HCT116 (cell line): Measurements from ENCODE around the gene PREX1. TPM values are rescaled to one million over a fixed set of nuclear protein-coding genes. Genes with fewer than 3 reads are reported as not detected.

Source experiments
- ATAC-seq: fragments of 200-7000 bp; cut with Tn5 transposase; 2 replicates; pipeline ENCODE4 v1.9.1; 2020; ENCODE audit warnings: mild to moderate bottlenecking, moderate library complexity
- BruUV-seq: library from RNA; stranded (reverse); fragments of 400-500 nt; replicated peaks from 2 replicates; lab custom pipeline; 2021; lab: Mats Ljungman, UMichigan
- CTCF ChIA-PET: fragments of 300-600 bp; sonication (Branson Sonifier 250); formaldehyde crosslinking; loops from one replicate; lab custom pipeline; 2021; ENCODE audit warnings: antibody characterized with exemption; lab: Charles Lee
- POLR2A ChIA-PET: fragments of 300-600, 350-600 bp; sonication (Branson Sonifier 250); formaldehyde crosslinking; loops from one replicate; lab custom pipeline; 2021; ENCODE audit warnings: antibody characterized with exemption; lab: Charles Lee
- RAD21 ChIA-PET, 2 experiments: fragments of 300-600 bp; sonication (Branson Sonifier 250); formaldehyde crosslinking; loops; one replicate each; lab custom pipeline; 2023; ENCODE audit warnings: low total read pairs in 2 of 2; ENCODE audit not compliant: uncharacterized antibody in 2 of 2, unreplicated experiment in 2 of 2, low non-redundant PET in 1 of 2; lab: Charles Lee
- DNase-seq: peaks from one replicate; pipeline ENCODE4 v3.0.0-alpha.2; 2010; ENCODE audit warnings: low read depth, low spot score
- H2AFZ ChIP-seq: fragments of 200-600 bp; shearing (Covaris generic), sonication (generic); 2 replicates; pipeline ENCODE4 v1.6.1; 2017; ENCODE audit warnings: low read depth, mixed run types, mixed read lengths, antibody characterized with exemption, low read length; ENCODE audit not compliant: poor library complexity, severe bottlenecking
- H3K27ac ChIP-seq: 2 replicates; pipeline ENCODE4 v1.5.1; 2012; ENCODE audit warnings: low read depth, low read length
- H3K27me3 ChIP-seq: fragments of 200-600 bp; sonication (generic); 2 replicates; pipeline ENCODE4 v1.6.1; 2016; ENCODE audit warnings: mixed run types, low read length, mixed read lengths; ENCODE audit not compliant: insufficient read depth
- H3K36me3 ChIP-seq, 2 experiments: fragments of 200-500 bp in 1 of 2; fragments of 200-600 bp in 1 of 2; sonication (Bioruptor generic) in 1 of 2; sonication (generic) in 1 of 2; 2 replicates each; pipeline versions ENCODE4 v1.5.1 to v1.6.1; 2014 to 2016; ENCODE audit warnings: low read length in 2 of 2, inconsistent platforms in 1 of 2, mixed read lengths in 1 of 2, mixed run types in 1 of 2; ENCODE audit not compliant: insufficient read depth in 2 of 2, control insufficient read depth in 1 of 2
- H3K4me1 ChIP-seq, 2 experiments: fragments of 200-600 bp in 1 of 2; sonication (generic) in 1 of 2; 2 replicates each; pipeline versions ENCODE4 v1.5.1 to v1.6.1; 2012 to 2017; ENCODE audit warnings: low read length in 2 of 2, inconsistent platforms in 1 of 2, mild to moderate bottlenecking in 1 of 2, mixed read lengths in 1 of 2, mixed run types in 1 of 2, moderate library complexity in 1 of 2; ENCODE audit not compliant: insufficient read depth in 2 of 2, control insufficient read depth in 1 of 2
- H3K4me2 ChIP-seq: fragments of 200-600 bp; sonication (generic); 2 replicates; pipeline ENCODE4 v1.6.1; 2017; ENCODE audit warnings: mixed run types, low read length, mixed read lengths
- H3K4me3 ChIP-seq, 2 experiments: fragments of 200-600 bp in 1 of 2; sonication (generic) in 1 of 2; replicated peaks in 1 of 2; 2 replicates each; pipeline ENCODE4 v1.5.1; 2011 to 2016; ENCODE audit warnings: low read length in 2 of 2, control low read depth in 1 of 2, low read depth in 1 of 2, mild to moderate bottlenecking in 1 of 2, mixed read lengths in 1 of 2, mixed run types in 1 of 2
- H3K79me2 ChIP-seq: fragments of 200-600 bp; sonication (generic); 2 replicates; pipeline ENCODE4 v1.6.1; 2017; ENCODE audit warnings: mild to moderate bottlenecking, mixed run types, low read length, moderate library complexity, mixed read lengths; ENCODE audit not compliant: insufficient read depth
- H3K9ac ChIP-seq: fragments of 200-600 bp; sonication (generic); 2 replicates; pipeline ENCODE4 v1.6.1; 2016; ENCODE audit warnings: low read length, mixed read lengths
- H3K9me2 ChIP-seq: fragments of 200-600 bp; sonication (generic), shearing (Covaris generic); 2 replicates; pipeline ENCODE4 v1.6.1; 2017; ENCODE audit warnings: mixed run types, mild to moderate bottlenecking, moderate library complexity; ENCODE audit not compliant: insufficient read depth
- H3K9me3 ChIP-seq, 2 experiments: fragments of 200-500 bp in 1 of 2; fragments of 200-600 bp in 1 of 2; sonication (Bioruptor generic) in 1 of 2; sonication (generic) in 1 of 2; 2 replicates each; pipeline ENCODE4 v1.6.1; 2014 to 2017; ENCODE audit warnings: low read length in 2 of 2, mixed read lengths in 2 of 2, inconsistent platforms in 1 of 2, low read depth in 1 of 2, mild to moderate bottlenecking in 1 of 2, mixed run types in 1 of 2, moderate library complexity in 1 of 2; ENCODE audit not compliant: control insufficient read depth in 1 of 2, insufficient read depth in 1 of 2
- H4K20me1 ChIP-seq: fragments of 200-600 bp; sonication (generic), shearing (Covaris generic); 2 replicates; pipeline ENCODE4 v1.6.1; 2017; ENCODE audit warnings: mixed run types, mild to moderate bottlenecking, moderate library complexity; ENCODE audit not compliant: insufficient read depth
- CBX3 ChIP-seq: IDR thresholded peaks from 2 replicates; pipeline ENCODE4 v1.6.1; 2012; ENCODE audit warnings: low read depth
- CEBPB ChIP-seq: IDR thresholded peaks from 2 replicates; pipeline ENCODE4 v1.6.1; 2012; ENCODE audit warnings: low read depth
- EGR1 ChIP-seq: IDR thresholded peaks from 2 replicates; pipeline ENCODE4 v1.6.1; 2012; ENCODE audit warnings: low read depth
- ELF1 ChIP-seq: IDR thresholded peaks from 2 replicates; pipeline ENCODE4 v1.6.1; 2012; ENCODE audit warnings: low read depth, borderline replicate concordance
- EZH2phosphoT487 ChIP-seq: fragments of 200-600 bp; IDR thresholded peaks from 2 replicates; pipeline ENCODE4 v1.6.1; 2018; ENCODE audit warnings: antibody characterized with exemption, borderline replicate concordance
- FOSL1 ChIP-seq: IDR thresholded peaks from 2 replicates; pipeline ENCODE4 v1.6.1; 2012; ENCODE audit warnings: low read depth
- JUND ChIP-seq: IDR thresholded peaks from 2 replicates; pipeline ENCODE4 v1.6.1; 2012
- POLR2A ChIP-seq: IDR thresholded peaks from 2 replicates; pipeline ENCODE4 v1.7.0; 2011; ENCODE audit warnings: borderline replicate concordance; ENCODE audit not compliant: insufficient read depth, insufficient read length; ENCODE audit errors: extremely low read depth
- RAD21 ChIP-seq: IDR thresholded peaks from 2 replicates; pipeline ENCODE4 v1.6.1; 2012; ENCODE audit warnings: low read depth, mild to moderate bottlenecking
- SIN3A ChIP-seq: IDR thresholded peaks from 2 replicates; pipeline ENCODE4 v1.6.1; 2012; ENCODE audit warnings: low read depth
- SP1 ChIP-seq: IDR thresholded peaks from 2 replicates; pipeline ENCODE4 v1.6.1; 2012; ENCODE audit warnings: low read depth
- SRF ChIP-seq: IDR thresholded peaks from 2 replicates; pipeline ENCODE4 v1.6.1; 2012; ENCODE audit warnings: low read depth
- YY1 ChIP-seq: IDR thresholded peaks from 2 replicates; pipeline ENCODE4 v1.6.1; 2011; ENCODE audit warnings: low read length, low read depth, moderate library complexity, mild to moderate bottlenecking; ENCODE audit not compliant: insufficient replicate concordance; ENCODE audit errors: extremely low read depth
- ZFX ChIP-seq: fragments of 450-650 bp; IDR thresholded peaks from 2 replicates; pipeline ENCODE4 v1.6.1; 2017
- intact Hi-C: fragments of 100-400 bp; cut with micrococcal nuclease; formaldehyde crosslinking; loops from 2 replicates; pipeline ENCODE4 v1.10.0; 2022
- total RNA-seq: library from RNA; stranded (reverse); gene quantifications from one replicate; pipeline ENCODE4 v1.2.1, GENCODE V29; 2021; ENCODE audit not compliant: unreplicated experiment
- TF ChIP-seq, protein P1 (sequence below): IDR thresholded peaks from 2 replicates; pipeline ENCODE4 v1.6.1; 2012; ENCODE audit warnings: low read depth
- TF ChIP-seq, protein P2 (sequence below): IDR thresholded peaks from 2 replicates; pipeline ENCODE4 v1.6.1; 2012
- TF ChIP-seq, protein P3 (sequence below): IDR thresholded peaks from 2 replicates; pipeline ENCODE4 v1.6.1; 2012

PREX1 gene
- total RNA-seq, 1 experiment from 2014 or later, result 6.1 TPM

DNA sequence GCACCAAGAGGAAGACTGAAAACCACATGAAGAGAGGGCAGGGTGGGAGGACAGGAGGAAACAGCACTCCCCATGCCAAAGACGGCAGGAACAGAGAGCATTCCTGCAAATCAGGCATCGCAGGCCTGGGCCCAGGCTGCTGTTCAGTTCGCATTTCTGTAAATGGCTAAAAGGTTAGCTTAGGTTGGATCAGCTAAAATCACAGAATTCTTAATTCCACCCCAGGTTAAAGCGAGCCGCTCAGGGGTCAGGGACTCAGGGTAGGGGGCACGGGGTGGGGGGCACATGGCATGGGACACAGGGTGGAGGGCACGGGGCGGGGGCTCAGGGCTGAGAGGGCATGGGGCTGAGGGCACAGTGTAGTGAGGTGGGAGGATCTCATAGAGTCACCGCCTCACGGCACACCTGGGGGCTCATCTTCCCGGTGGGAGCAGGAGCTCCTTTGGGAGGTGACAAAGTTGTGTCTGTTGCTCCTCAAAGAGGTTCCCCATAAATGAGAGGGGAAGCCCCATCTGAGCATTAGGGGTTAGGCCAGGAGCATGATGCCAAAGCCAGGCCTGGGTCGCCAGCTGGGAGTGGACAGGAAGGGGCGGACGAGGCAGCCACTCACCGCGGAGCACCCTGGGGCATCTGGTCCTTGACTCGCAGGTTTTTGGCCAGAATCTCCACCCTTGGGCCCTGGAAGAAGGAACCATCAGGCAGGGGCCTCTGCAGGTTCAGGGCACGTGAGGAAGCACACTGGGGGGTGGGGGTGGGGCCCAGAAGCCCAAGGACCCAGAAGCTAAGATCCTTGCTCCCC is 200.7 kb downstream of the PREX1 start:
- intact Hi-C loops, result no loop called here
- no TSS peak for BruUV-seq

More for the DNA sequence above, 200.7 kb downstream of the PREX1 start:
- H3K27me3 ChIP-seq, result no peaks in the 10 kb centered on the region
- TF ChIP-seq EGR1 (no peak), CEBPB (no peak), CBX3 (no peak), ELF1 (no peak), SRF (no peak), FOSL1 (no peak), JUND (no peak), RAD21 (no peak), SIN3A (no peak), POLR2A (no peak), YY1 (no peak), ZFX (no peak), EZH2phosphoT487 (no peak), SP1 (no peak)
- TF ChIP-seq, protein P1, sequence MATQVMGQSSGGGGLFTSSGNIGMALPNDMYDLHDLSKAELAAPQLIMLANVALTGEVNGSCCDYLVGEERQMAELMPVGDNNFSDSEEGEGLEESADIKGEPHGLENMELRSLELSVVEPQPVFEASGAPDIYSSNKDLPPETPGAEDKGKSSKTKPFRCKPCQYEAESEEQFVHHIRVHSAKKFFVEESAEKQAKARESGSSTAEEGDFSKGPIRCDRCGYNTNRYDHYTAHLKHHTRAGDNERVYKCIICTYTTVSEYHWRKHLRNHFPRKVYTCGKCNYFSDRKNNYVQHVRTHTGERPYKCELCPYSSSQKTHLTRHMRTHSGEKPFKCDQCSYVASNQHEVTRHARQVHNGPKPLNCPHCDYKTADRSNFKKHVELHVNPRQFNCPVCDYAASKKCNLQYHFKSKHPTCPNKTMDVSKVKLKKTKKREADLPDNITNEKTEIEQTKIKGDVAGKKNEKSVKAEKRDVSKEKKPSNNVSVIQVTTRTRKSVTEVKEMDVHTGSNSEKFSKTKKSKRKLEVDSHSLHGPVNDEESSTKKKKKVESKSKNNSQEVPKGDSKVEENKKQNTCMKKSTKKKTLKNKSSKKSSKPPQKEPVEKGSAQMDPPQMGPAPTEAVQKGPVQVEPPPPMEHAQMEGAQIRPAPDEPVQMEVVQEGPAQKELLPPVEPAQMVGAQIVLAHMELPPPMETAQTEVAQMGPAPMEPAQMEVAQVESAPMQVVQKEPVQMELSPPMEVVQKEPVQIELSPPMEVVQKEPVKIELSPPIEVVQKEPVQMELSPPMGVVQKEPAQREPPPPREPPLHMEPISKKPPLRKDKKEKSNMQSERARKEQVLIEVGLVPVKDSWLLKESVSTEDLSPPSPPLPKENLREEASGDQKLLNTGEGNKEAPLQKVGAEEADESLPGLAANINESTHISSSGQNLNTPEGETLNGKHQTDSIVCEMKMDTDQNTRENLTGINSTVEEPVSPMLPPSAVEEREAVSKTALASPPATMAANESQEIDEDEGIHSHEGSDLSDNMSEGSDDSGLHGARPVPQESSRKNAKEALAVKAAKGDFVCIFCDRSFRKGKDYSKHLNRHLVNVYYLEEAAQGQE, result no peak
- TF ChIP-seq, protein P2, sequence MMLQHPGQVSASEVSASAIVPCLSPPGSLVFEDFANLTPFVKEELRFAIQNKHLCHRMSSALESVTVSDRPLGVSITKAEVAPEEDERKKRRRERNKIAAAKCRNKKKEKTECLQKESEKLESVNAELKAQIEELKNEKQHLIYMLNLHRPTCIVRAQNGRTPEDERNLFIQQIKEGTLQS, result no peak
- TF ChIP-seq, protein P3, sequence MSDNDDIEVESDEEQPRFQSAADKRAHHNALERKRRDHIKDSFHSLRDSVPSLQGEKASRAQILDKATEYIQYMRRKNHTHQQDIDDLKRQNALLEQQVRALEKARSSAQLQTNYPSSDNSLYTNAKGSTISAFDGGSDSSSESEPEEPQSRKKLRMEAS, result no peak
- H3K9me2 ChIP-seq, result no peaks in the 10 kb centered on the region
- no peaks in the 10 kb centered on the region for H3K79me2 ChIP-seq
- RAD21 ChIA-PET, result no interaction called here
- no peak for DNase-seq
- POLR2A ChIA-PET, result no interaction called here
- no peak overlapping the region for H2AFZ ChIP-seq
- H3K4me2 ChIP-seq, result no peak overlapping the region
- H3K36me3 ChIP-seq, result no peaks in the 10 kb centered on the region
- no peaks in the 10 kb centered on the region for H3K4me1 ChIP-seq
- no peak overlapping the region for H3K27ac ChIP-seq
- no peak overlapping the region for H3K9ac ChIP-seq
- H3K4me3 ChIP-seq, result no peak overlapping the region
- CTCF ChIA-PET, result interaction anchor here (0.6 kb wide), 1 partner anchor 26 kb away, joined by 3 read pairs; no protein-coding TSS in a partner anchor
- H3K9me3 ChIP-seq, result no peaks in the 10 kb centered on the region
- H4K20me1 ChIP-seq, result no peaks in the 10 kb centered on the region
- no peak for ATAC-seq
